Panc1 (cell line): ENCODE results near the gene MATN1.

Experiments used
- POLR2AphosphoS5 ChIP-seq: IDR thresholded peaks from 2 replicates; pipeline ENCODE4 v1.6.1; 2012; ENCODE audit warnings: mild to moderate bottlenecking, low read depth, low read length, moderate library complexity
- TF ChIP-seq, protein P1 (sequence below): fragments of 450-650 bp; IDR thresholded peaks from 2 replicates; pipeline ENCODE4 v1.5.1; 2017; ENCODE audit warnings: mild to moderate bottlenecking
- TF ChIP-seq, protein P2 (sequence below), 2 experiments: IDR thresholded peaks; 2 replicates each; pipeline ENCODE4 v1.6.1; 2011 to 2012; ENCODE audit warnings: low read depth in 2 of 2, control low read depth in 1 of 2, low read length in 1 of 2, mild to moderate bottlenecking in 1 of 2, moderate library complexity in 1 of 2; ENCODE audit not compliant: insufficient read depth in 1 of 2

DNA sequence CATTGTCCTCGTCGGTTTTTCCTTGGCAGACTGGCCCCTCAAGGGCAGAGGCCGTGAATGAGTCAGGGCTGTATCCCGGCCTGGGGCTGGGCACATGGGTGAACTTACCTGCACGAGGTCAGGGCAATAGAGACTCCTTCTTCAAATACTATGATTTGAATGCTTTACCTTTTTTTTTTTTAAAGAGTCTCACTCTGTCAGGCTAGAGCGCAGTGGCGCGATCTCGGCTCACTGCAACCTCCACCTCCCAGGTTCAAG, 29.2 kb upstream of the MATN1 start:
- TF ChIP-seq POLR2AphosphoS5 = no peak
- TF ChIP-seq, protein P1, sequence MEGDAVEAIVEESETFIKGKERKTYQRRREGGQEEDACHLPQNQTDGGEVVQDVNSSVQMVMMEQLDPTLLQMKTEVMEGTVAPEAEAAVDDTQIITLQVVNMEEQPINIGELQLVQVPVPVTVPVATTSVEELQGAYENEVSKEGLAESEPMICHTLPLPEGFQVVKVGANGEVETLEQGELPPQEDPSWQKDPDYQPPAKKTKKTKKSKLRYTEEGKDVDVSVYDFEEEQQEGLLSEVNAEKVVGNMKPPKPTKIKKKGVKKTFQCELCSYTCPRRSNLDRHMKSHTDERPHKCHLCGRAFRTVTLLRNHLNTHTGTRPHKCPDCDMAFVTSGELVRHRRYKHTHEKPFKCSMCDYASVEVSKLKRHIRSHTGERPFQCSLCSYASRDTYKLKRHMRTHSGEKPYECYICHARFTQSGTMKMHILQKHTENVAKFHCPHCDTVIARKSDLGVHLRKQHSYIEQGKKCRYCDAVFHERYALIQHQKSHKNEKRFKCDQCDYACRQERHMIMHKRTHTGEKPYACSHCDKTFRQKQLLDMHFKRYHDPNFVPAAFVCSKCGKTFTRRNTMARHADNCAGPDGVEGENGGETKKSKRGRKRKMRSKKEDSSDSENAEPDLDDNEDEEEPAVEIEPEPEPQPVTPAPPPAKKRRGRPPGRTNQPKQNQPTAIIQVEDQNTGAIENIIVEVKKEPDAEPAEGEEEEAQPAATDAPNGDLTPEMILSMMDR = no peak
- TF ChIP-seq, protein P2, sequence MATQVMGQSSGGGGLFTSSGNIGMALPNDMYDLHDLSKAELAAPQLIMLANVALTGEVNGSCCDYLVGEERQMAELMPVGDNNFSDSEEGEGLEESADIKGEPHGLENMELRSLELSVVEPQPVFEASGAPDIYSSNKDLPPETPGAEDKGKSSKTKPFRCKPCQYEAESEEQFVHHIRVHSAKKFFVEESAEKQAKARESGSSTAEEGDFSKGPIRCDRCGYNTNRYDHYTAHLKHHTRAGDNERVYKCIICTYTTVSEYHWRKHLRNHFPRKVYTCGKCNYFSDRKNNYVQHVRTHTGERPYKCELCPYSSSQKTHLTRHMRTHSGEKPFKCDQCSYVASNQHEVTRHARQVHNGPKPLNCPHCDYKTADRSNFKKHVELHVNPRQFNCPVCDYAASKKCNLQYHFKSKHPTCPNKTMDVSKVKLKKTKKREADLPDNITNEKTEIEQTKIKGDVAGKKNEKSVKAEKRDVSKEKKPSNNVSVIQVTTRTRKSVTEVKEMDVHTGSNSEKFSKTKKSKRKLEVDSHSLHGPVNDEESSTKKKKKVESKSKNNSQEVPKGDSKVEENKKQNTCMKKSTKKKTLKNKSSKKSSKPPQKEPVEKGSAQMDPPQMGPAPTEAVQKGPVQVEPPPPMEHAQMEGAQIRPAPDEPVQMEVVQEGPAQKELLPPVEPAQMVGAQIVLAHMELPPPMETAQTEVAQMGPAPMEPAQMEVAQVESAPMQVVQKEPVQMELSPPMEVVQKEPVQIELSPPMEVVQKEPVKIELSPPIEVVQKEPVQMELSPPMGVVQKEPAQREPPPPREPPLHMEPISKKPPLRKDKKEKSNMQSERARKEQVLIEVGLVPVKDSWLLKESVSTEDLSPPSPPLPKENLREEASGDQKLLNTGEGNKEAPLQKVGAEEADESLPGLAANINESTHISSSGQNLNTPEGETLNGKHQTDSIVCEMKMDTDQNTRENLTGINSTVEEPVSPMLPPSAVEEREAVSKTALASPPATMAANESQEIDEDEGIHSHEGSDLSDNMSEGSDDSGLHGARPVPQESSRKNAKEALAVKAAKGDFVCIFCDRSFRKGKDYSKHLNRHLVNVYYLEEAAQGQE (IDR thresholded peaks at IDR 0.05; ENCODE audit: insufficient read depth in 1 of 2, low read depth in 2 of 2, low read length in 1 of 2) = no peak
